ENCODE measurements around the gene GPATCH11.

The GPATCH11 gene

DNA sequence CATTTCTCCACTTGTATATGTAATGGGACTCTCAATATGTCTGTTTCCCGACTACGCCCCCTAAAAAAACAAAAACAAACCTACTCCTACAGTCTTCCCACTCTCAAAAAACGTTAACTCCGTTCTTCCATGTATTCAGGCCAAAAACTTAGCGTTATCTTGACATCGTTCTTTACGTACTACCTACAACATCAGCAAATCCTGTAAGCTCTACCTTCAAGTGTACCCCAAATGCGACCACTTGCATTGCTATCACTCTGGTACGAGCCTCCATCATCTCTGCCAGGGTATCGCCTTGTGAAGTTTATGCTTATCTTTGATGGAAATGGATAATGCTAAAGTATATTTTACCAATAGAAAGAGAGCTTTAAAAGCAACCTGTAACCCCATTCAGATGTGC, 479 bp downstream of the GPATCH11 start:
- ChIA-PET POLR2A (interaction anchor here (1.1 kb wide), 1 partner anchor 269 kb away, joined by 3 read pairs; no protein-coding TSS in a partner anchor), CTCF (no interaction called here)
- TF ChIP-seq BHLHE40 (IDR thresholded peaks at IDR 0.05; ENCODE audit: borderline replicate concordance): no peak
- no peak for TF ChIP-seq HDGF (IDR thresholded peaks at IDR 0.05; ENCODE audit: borderline replicate concordance)
- TF ChIP-seq SUZ12 (IDR thresholded peaks at IDR 0.05): no peak
- no peak for TF ChIP-seq PKNOX1 (IDR thresholded peaks at IDR 0.05)
- no peak for TF ChIP-seq ARNT (IDR thresholded peaks at IDR 0.05)
- TF ChIP-seq SP1 (IDR thresholded peaks at IDR 0.05): no peak
- no peak for TF ChIP-seq FOXK2 (IDR thresholded peaks at IDR 0.05)
- no peak for TF ChIP-seq ZNF384 (IDR thresholded peaks at IDR 0.05)
- no peak for TF ChIP-seq CTBP1 (IDR thresholded peaks at IDR 0.05; ENCODE audit: borderline replicate concordance)
- no peak for TF ChIP-seq ELF4 (IDR thresholded peaks at IDR 0.05)
- TF ChIP-seq FOXM1 (IDR thresholded peaks at IDR 0.05; ENCODE audit: borderline replicate concordance): no peak
- no peak for DNase-seq (ENCODE audit: extremely low spot score)

DNA sequence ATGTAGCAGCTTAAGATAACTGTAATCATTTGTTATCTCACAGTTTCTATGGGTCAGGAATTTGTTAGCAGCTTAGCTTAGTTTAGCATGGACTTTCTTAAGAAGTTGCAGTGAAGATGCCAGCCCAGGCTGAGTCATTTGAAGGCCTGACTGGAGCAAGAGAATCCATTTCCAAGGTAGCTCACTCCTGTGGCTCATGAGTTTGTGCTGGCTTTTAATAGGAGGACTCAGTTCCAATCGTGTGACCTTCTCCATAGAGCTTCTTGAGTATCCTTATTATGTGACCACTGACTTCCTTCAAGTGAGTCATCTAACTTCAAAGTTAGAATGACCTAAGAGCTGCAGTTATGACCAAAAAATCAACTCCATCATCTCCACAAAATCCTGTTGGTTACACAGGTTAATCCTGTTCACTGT, 1.4 kb downstream of the GPATCH11 start:
- TF ChIP-seq FOXM1 (IDR thresholded peaks at IDR 0.05; ENCODE audit: borderline replicate concordance) (no peak), SUZ12 (IDR thresholded peaks at IDR 0.05) (no peak), SP1 (IDR thresholded peaks at IDR 0.05) (no peak), LEF1 (IDR thresholded peaks at IDR 0.05; ENCODE audit: borderline replicate concordance) (no peak), HDGF (IDR thresholded peaks at IDR 0.05; ENCODE audit: borderline replicate concordance) (no peak)
- POLR2A ChIA-PET: no interaction called here
- CTCF ChIA-PET: no interaction called here
- no peak for DNase-seq (ENCODE audit: extremely low spot score)

- TF ChIP-seq NFRKB (IDR thresholded peaks at IDR 0.05): no peak
- no peak for DNase-seq (ENCODE audit: extremely low spot score)
- POLR2A ChIA-PET: no interaction called here
- CTCF ChIA-PET: no interaction called here
Observed at GRCh38 chr2:37090019-37090477, 5.7 kb downstream of the GPATCH11 start.

DNA sequence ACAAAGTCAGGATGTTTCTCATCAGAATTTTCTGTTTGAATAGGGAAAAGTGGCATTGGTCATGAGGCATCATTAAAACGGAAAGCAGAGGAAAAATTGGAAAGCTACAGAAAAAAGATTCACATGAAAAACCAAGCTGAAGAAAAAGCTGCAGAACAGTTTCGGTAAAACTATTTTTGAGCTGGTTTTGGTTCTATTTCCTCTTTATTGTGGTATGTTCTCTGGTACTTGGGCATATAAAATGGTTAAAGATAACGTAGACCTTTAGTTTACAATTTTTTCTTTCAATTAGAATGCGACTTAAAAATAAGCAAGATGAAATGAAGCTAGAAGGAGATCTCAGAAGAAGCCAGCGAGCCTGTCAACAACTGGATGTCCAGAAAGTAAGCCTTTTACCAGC, 7.6 kb downstream of the GPATCH11 start:
- TF ChIP-seq HDGF (IDR thresholded peaks at IDR 0.05; ENCODE audit: borderline replicate concordance) (no peak), FOXM1 (IDR thresholded peaks at IDR 0.05; ENCODE audit: borderline replicate concordance) (no peak), PKNOX1 (IDR thresholded peaks at IDR 0.05) (no peak), FOXK2 (IDR thresholded peaks at IDR 0.05) (no peak), TARDBP (IDR thresholded peaks at IDR 0.05) (no peak), LEF1 (IDR thresholded peaks at IDR 0.05; ENCODE audit: borderline replicate concordance) (no peak), L3MBTL2 (conservative IDR thresholded peaks at IDR 0.05) (no peak), FOXA1 (IDR thresholded peaks at IDR 0.05) (no peak), CTBP1 (IDR thresholded peaks at IDR 0.05; ENCODE audit: borderline replicate concordance) (no peak), NFRKB (IDR thresholded peaks at IDR 0.05) (no peak), ELF4 (IDR thresholded peaks at IDR 0.05) (no peak), SUZ12 (IDR thresholded peaks at IDR 0.05) (no peak)
- ChIA-PET POLR2A (no interaction called here), CTCF (no interaction called here)
- no peak for DNase-seq (ENCODE audit: extremely low spot score)

GRCh38 chr2:37096568-37096967, 12.2 kb downstream of the GPATCH11 start:
- POLR2A ChIA-PET: no interaction called here
- TF ChIP-seq PKNOX1 (IDR thresholded peaks at IDR 0.05) (no peak), BHLHE40 (IDR thresholded peaks at IDR 0.05; ENCODE audit: borderline replicate concordance) (no peak), CTBP1 (IDR thresholded peaks at IDR 0.05; ENCODE audit: borderline replicate concordance) (no peak), FOXA1 (IDR thresholded peaks at IDR 0.05) (no peak)
- CTCF ChIA-PET: no interaction called here
- DNase-seq (ENCODE audit: extremely low spot score): no peak

DNA sequence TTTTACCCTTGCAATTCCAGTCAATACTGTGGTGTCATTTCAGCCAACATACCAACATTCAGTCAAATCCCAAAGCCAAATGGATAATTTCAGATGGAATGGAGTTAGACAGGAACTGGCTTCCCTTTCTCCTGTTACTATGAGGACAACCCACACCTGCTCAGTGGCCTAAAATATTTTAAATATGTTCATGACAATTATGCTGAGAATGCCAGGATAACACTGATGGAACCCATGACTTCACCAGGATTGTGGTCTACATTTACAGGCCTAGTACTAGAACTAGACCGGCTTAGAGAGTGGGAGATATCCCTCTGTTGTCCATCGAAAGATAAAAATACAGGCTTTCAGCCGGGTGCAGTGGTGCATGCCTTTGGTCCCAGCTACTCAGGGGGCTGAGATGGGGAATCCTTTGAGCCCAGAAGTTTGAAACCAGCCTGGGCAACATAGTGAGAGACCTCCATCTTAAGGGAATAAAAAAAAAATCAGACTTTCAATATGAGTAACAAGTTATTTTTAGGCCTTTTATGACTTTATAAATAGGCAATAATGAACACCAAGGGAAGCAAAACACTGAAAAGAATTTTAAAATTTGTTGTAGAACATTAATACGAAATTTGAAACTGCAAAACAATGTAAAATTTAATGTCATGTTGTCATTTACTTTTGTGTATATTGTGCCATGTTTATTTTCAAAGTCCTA, 14.2 kb downstream of the GPATCH11 start:
- DNase-seq (ENCODE audit: extremely low spot score): no peak
- ChIA-PET POLR2A (no interaction called here), CTCF (no interaction called here)
- TF ChIP-seq FOXA1 (IDR thresholded peaks at IDR 0.05): no peak
- TF ChIP-seq PKNOX1 (IDR thresholded peaks at IDR 0.05): no peak
- TF ChIP-seq NFRKB (IDR thresholded peaks at IDR 0.05): no peak
- TF ChIP-seq L3MBTL2 (conservative IDR thresholded peaks at IDR 0.05): no peak
- TF ChIP-seq BHLHE40 (IDR thresholded peaks at IDR 0.05; ENCODE audit: borderline replicate concordance): no peak

GRCh38 chr2:37100054-37100453, 15.7 kb downstream of the GPATCH11 start:
- TF ChIP-seq FOXA1 (IDR thresholded peaks at IDR 0.05) (no peak), ARNT (IDR thresholded peaks at IDR 0.05) (no peak), FOXK2 (IDR thresholded peaks at IDR 0.05) (no peak), CTBP1 (IDR thresholded peaks at IDR 0.05; ENCODE audit: borderline replicate concordance) (no peak), LEF1 (IDR thresholded peaks at IDR 0.05; ENCODE audit: borderline replicate concordance) (no peak), SP1 (IDR thresholded peaks at IDR 0.05) (no peak), PKNOX1 (IDR thresholded peaks at IDR 0.05) (no peak), NFRKB (IDR thresholded peaks at IDR 0.05) (no peak), FOXM1 (IDR thresholded peaks at IDR 0.05; ENCODE audit: borderline replicate concordance) (no peak), ELF4 (IDR thresholded peaks at IDR 0.05) (no peak), TARDBP (IDR thresholded peaks at IDR 0.05) (no peak), SUZ12 (IDR thresholded peaks at IDR 0.05) (no peak), ZNF384 (IDR thresholded peaks at IDR 0.05) (no peak), BHLHE40 (IDR thresholded peaks at IDR 0.05; ENCODE audit: borderline replicate concordance) (no peak), L3MBTL2 (conservative IDR thresholded peaks at IDR 0.05) (no peak), HDGF (IDR thresholded peaks at IDR 0.05; ENCODE audit: borderline replicate concordance) (no peak)
- DNase-seq (ENCODE audit: extremely low spot score): no peak
- POLR2A ChIA-PET: no interaction called here
- CTCF ChIA-PET: no interaction called here
